ENCODE measurements around the gene COX4I1. TPM values are rescaled to one million over a fixed set of nuclear protein-coding genes. Genes with fewer than 3 reads are reported as not detected.

Gene COX4I1
- polyA plus RNA-seq, 3 donors, result 985 to 1,312 (median 1,132) TPM

GRCh38 chr16:85782451-85782850 lies 17.0 kb upstream of the COX4I1 start:
- H3K27ac ChIP-seq (ENCODE audit: low read depth in 1 of 2, low read length in 2 of 2), result no peak overlapping the region
- intact Hi-C loops (cut with micrococcal nuclease), result no loop called here
- WGBS (ENCODE audit: insufficient coverage), result 66% methylated on average over 5 of the region's 6 CpGs
- no peak for DNase-seq
- H3K4me1 ChIP-seq (ENCODE audit: control insufficient read depth in 1 of 2, insufficient read depth in 2 of 2, low read length in 2 of 2), result no peaks in the 10 kb centered on the region
- peaks cover 50% of the 10 kb centered on the region for H4K20me1 ChIP-seq (ENCODE audit: insufficient read depth, low read length)
- Mint-ChIP-seq H3K36me3 (peaks cover 77 to 95% of the 10 kb centered on the region in 2 donors), H3K9me3 (no peaks in the 10 kb centered on the region), H3K4me3 (no peak overlapping the region), H3K4me1 (peaks cover 9% of the 10 kb centered on the region), H3K27ac (peak overlapping the region in 6 of 7 donors; percentile 18 to 60 (median 50)), H3K27me3 (ENCODE audit: low read depth in 3 of 3) (peaks cover 0 to 1% (median 0%) of the 10 kb centered on the region in 3 donors)
- peaks cover 11% of the 10 kb centered on the region for H3K79me2 ChIP-seq (ENCODE audit: insufficient read depth, low read length)
- H3K27me3 ChIP-seq (ENCODE audit: control insufficient read depth in 2 of 2, insufficient read depth in 2 of 2, low read length in 2 of 2), result no peaks in the 10 kb centered on the region
- no peak overlapping the region for H2AFZ ChIP-seq (ENCODE audit: insufficient read depth, low read depth, low read length, poor library complexity, severe bottlenecking)
- no peak overlapping the region for H3K4me3 ChIP-seq (replicated peaks in 1 of 3; ENCODE audit: low read depth in 2 of 3, low read length in 3 of 3)
- peaks cover 82 to 94% of the 10 kb centered on the region in 2 donors for H3K36me3 ChIP-seq (replicated peaks in 1 of 2; ENCODE audit: control insufficient read depth in 1 of 2, insufficient read depth in 2 of 2, low read length in 2 of 2)
- H3K9me3 ChIP-seq (replicated peaks in 1 of 2; ENCODE audit: control insufficient read depth in 1 of 2, insufficient read depth in 1 of 2, low read length in 2 of 2), result no peaks in the 10 kb centered on the region
- no peak overlapping the region for H3K4me2 ChIP-seq (replicated peaks; ENCODE audit: extremely low read depth, low read length, poor library complexity, severe bottlenecking)
- no peak overlapping the region for H3K9ac ChIP-seq (ENCODE audit: insufficient read depth, low read length, poor library complexity, severe bottlenecking)
- TF ChIP-seq, protein P1, sequence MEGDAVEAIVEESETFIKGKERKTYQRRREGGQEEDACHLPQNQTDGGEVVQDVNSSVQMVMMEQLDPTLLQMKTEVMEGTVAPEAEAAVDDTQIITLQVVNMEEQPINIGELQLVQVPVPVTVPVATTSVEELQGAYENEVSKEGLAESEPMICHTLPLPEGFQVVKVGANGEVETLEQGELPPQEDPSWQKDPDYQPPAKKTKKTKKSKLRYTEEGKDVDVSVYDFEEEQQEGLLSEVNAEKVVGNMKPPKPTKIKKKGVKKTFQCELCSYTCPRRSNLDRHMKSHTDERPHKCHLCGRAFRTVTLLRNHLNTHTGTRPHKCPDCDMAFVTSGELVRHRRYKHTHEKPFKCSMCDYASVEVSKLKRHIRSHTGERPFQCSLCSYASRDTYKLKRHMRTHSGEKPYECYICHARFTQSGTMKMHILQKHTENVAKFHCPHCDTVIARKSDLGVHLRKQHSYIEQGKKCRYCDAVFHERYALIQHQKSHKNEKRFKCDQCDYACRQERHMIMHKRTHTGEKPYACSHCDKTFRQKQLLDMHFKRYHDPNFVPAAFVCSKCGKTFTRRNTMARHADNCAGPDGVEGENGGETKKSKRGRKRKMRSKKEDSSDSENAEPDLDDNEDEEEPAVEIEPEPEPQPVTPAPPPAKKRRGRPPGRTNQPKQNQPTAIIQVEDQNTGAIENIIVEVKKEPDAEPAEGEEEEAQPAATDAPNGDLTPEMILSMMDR (IDR thresholded peaks at IDR 0.05), result no peak

GRCh38 chr16:85783441-85783840 lies 16.1 kb upstream of the COX4I1 start:
- Histone ChIP-seq H3K9ac (ENCODE audit: insufficient read depth, low read length, poor library complexity, severe bottlenecking) (no peak overlapping the region), H3K4me3 (replicated peaks in 1 of 3; ENCODE audit: low read depth in 2 of 3, low read length in 3 of 3) (no peak overlapping the region), H4K20me1 (ENCODE audit: insufficient read depth, low read length) (peaks cover 58% of the 10 kb centered on the region), H3K36me3 (replicated peaks in 1 of 2; ENCODE audit: control insufficient read depth in 1 of 2, insufficient read depth in 2 of 2, low read length in 2 of 2) (peaks cover 82 to 94% of the 10 kb centered on the region in 2 donors), H2AFZ (ENCODE audit: insufficient read depth, low read depth, low read length, poor library complexity, severe bottlenecking) (no peak overlapping the region), H3K79me2 (ENCODE audit: insufficient read depth, low read length) (peaks cover 20% of the 10 kb centered on the region), H3K27me3 (ENCODE audit: control insufficient read depth in 2 of 2, insufficient read depth in 2 of 2, low read length in 2 of 2) (no peaks in the 10 kb centered on the region), H3K27ac (ENCODE audit: low read depth in 1 of 2, low read length in 2 of 2) (no peak overlapping the region), H3K4me1 (ENCODE audit: control insufficient read depth in 1 of 2, insufficient read depth in 2 of 2, low read length in 2 of 2) (no peaks in the 10 kb centered on the region), H3K4me2 (replicated peaks; ENCODE audit: extremely low read depth, low read length, poor library complexity, severe bottlenecking) (no peak overlapping the region), H3K9me3 (replicated peaks in 1 of 2; ENCODE audit: control insufficient read depth in 1 of 2, insufficient read depth in 1 of 2, low read length in 2 of 2) (no peaks in the 10 kb centered on the region)
- DNase-seq, result no peak
- WGBS (ENCODE audit: insufficient coverage), result 84% methylated on average over 8 of the region's 8 CpGs
- H3K27ac Mint-ChIP-seq, result peak overlapping the region in 3 of 7 donors; percentile 3 to 19 (median 8)
- H3K4me1 Mint-ChIP-seq, result peaks cover 9% of the 10 kb centered on the region
- peaks cover 81 to 95% of the 10 kb centered on the region in 2 donors for H3K36me3 Mint-ChIP-seq
- intact Hi-C loops (cut with micrococcal nuclease), result no loop called here
- H3K27me3 Mint-ChIP-seq (ENCODE audit: low read depth in 3 of 3), result peaks cover 0 to 1% (median 0%) of the 10 kb centered on the region in 3 donors
- H3K9me3 Mint-ChIP-seq, result no peaks in the 10 kb centered on the region
- TF ChIP-seq, protein P1 (IDR thresholded peaks at IDR 0.05), result no peak
- H3K4me3 Mint-ChIP-seq, result no peak overlapping the region

All from CD14-positive monocyte (primary cell).